H54 (cell line): ENCODE data around the gene TUBG2.
"Not testable (repeated sequence)": the region's sequence is repeated elsewhere in the genome, so short reads cannot be mapped to it uniquely, and the experiment has no call there.

Experiments
- DNase-seq: peaks from one replicate; pipeline ENCODE4 v3.0.0; 2011; ENCODE audit warnings: low spot score, mixed read lengths; ENCODE audit not compliant: insufficient read length
- FAIRE-seq: peaks from 3 replicates; lab custom pipeline; 2011; peaks lifted over from hg19 to GRCh38; lab: Jason Lieb, UNC
- POLR2A ChIP-seq: IDR thresholded peaks from 2 replicates; pipeline ENCODE4 v1.6.1; 2011; ENCODE audit warnings: low read depth, mild to moderate bottlenecking, low read length

TUBG2 gene

GRCh38 chr17:42659079-42659931 is at the start of gene TUBG2:
Gene TUBG2, plus strand, starts transcription at chr17:42659284. Its CDS starts 220 bp downstream, at chr17:42659504.
- peak; percentile 89 for DNase-seq
- TF ChIP-seq POLR2A, result peak; percentile 97
- no peak for FAIRE-seq

DNA sequence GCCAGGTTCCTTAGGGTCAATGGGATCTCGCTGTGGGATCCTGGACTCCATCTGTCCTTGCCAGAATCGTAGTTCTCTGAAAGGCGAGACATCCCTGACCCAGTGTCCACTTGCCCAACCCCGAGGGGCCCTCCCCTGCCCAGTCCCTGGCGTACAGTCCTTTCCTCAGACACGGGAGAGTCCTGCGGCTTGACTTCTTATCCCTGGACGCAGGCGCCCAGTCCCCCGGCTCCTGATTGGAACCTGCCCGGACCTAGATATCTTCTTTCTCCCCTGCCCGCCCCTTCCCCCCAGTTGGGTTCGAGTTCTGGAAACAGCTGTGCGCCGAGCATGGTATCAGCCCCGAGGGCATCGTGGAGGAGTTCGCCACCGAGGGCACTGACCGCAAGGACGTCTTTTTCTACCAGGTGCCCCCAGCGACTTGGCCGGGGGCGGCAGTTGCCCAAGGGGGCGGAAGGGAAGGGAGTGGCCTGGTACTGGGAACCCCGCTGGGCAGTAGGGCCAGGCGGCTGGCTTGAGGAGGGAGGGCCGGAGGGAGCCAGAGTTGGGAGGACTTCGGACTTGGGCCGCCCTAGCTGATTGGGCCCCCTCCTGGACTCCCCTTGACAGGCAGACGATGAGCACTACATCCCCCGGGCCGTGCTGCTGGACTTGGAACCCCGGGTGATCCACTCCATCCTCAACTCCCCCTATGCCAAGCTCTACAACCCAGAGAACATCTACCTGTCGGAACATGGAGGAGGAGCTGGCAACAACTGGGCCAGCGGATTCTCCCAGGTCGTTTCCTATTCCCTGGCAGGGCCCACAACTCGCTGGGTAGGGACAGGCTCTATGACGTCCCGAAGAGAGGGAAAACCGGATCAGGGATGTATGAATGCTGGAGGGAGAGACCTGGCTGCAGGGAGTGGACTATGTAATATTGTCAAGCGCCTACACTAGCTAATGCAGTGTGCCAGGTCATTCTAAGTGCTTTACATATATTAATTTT is 49.0 kb upstream of the TUBG2 start:
- DNase-seq, result peak; percentile 45
- not testable (repeated sequence) for FAIRE-seq

- FAIRE-seq, result no peak
- DNase-seq, result no peak
- no peak for TF ChIP-seq POLR2A
These were observed 47.1 kb upstream of the TUBG2 start for GRCh38 chr17:42612013-42612412.

DNA sequence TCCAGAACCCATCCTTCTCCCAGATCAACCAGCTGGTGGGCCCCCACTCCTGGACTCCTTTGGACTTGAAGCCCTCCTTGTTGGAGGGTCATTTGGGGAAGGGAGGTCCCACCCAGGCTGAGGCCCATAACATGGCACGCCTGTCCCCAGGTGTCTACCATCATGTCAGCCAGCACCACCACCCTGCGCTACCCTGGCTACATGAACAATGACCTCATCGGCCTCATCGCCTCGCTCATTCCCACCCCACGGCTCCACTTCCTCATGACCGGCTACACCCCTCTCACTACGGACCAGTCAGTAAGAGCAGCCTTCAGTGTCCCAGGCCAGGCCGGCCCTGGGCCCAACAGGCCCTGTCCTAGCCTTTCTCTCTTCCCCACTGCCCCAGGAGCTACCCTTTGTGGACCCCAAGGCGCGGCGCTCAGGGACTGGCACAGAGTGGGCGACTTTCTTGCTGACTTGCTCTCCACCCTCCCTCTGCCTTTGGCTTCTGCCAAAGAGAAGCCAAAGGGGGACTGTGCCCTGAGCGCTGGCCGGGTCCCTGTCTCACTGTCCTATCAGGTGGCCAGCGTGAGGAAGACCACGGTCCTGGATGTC is 45.3 kb upstream of the TUBG2 start:
- TF ChIP-seq POLR2A, result no peak
- DNase-seq, result no peak
- FAIRE-seq, result no peak

GRCh38 chr17:42617956-42618431 is 41.1 kb upstream of the TUBG2 start:
- FAIRE-seq (no peak), DNase-seq (no peak)
- no peak for TF ChIP-seq POLR2A

- FAIRE-seq (no peak), DNase-seq (no peak)
- TF ChIP-seq POLR2A, result no peak
These were observed 40.5 kb upstream of the TUBG2 start for GRCh38 chr17:42618442-42619150.

DNA sequence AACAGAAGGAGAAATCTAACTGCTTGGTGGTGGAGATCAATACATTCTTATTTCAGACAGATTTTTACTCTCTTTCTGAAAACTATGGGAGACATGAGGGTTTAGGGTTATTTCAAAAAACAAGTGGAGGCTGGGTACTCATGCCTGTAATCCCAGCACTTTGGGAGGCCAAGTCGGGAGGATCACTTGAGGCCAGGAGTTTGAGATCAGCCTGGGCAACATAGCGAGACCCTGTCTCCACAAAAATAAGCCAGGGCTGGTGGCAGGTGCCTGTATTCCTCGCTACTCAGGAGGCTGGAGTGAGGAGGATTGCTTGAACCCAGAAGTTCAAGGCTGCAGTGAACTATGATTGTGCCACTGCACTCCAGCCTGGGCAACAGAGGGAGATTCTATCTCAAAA is 37.1 kb upstream of the TUBG2 start:
- FAIRE-seq, result not testable (repeated sequence)

GRCh38 chr17:42623271-42623670 is 35.8 kb upstream of the TUBG2 start:
- TF ChIP-seq POLR2A, result no peak
- FAIRE-seq (no peak), DNase-seq (no peak)

More for the DNA sequence above, 37.1 kb upstream of the TUBG2 start:
- DNase-seq, result not testable (repeated sequence)

GRCh38 chr17:42623732-42624596 is 35.1 kb upstream of the TUBG2 start:
- peak; percentile 45 for FAIRE-seq
- no peak for TF ChIP-seq POLR2A

DNA sequence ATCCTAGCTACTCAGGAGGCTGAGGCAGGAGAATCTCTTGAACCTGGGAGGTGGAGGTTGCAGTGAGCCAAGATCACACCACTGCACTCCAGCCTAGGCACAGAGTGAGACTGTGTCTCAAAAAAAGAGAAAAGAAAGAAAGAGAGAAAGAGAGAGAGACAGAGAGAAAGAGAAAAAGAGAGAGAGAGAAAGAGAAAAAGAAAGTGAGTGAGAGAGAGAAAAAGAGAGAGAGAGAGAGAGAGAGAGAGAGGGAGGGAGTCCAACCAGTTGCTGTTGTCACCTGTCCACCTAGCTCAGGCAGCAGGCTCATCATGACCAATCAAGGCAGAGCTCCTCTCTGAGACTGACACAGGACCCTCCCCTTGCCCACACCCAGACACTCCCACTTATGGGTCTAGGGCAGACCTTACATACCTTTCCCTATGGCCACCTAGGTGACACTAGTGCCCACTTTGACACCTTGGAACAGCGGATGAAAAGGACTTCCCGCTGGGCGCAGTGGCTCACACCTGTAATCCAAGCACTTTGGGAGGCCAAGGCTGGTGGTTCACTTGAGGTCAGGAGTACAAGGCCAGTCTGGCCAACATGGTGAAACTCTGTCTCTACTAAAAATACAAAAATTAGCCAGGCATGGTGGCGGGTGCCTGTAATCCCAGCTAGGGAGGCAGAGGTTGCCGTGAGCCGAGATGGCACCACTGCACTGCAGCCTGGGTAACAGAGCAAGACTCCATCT is 31.9 kb upstream of the TUBG2 start:
- not testable (repeated sequence) for FAIRE-seq

More at GRCh38 chr17:42623732-42624596, 35.1 kb upstream of the TUBG2 start:
- peak; percentile 61 for DNase-seq

DNA sequence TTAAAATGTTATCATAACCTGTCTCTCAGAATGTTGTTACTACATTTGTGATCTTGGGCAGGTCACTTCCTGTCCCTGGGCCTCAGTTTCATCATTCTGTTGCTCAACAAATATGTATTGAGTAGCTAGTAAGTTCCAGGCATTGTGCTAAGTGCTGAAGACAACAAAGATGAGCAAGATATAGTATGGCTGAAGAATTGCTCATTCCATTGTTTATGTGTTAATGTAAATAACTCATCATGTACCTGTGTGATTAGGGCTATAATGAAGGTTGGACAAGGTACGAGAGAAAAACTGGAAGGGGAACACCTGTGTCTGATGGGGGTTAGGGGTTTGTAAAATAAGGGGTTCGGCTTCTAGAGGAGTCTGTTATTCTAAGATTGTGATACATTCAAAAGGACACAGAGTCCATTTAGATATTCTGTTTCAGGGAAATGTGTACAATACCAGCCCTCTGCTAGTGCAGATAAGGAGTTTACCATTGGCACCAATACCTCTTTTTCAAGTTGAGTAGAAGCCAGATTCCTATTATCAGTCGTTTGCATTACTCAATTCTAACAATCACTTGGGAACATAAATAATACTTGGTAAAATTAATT is 29.6 kb upstream of the TUBG2 start:
- TF ChIP-seq POLR2A, result no peak
- no peak for DNase-seq
- no peak for FAIRE-seq

More for the DNA sequence above, 31.9 kb upstream of the TUBG2 start:
- DNase-seq, result not testable (repeated sequence)
